GM21717 (cell line): ENCODE results near the gene NPR3.
"Not testable (repeated sequence)": the region's sequence is repeated elsewhere in the genome, so short reads cannot be mapped to it uniquely, and the experiment has no call there.

Source experiments
- ATAC-seq: cut with Tn5 transposase; IDR thresholded peaks from one replicate; pipeline ENCODE4 v1.9.1; 2021; ENCODE audit warnings: mild to moderate bottlenecking, moderate library complexity; ENCODE audit not compliant: unreplicated experiment

NPR3 gene

DNA sequence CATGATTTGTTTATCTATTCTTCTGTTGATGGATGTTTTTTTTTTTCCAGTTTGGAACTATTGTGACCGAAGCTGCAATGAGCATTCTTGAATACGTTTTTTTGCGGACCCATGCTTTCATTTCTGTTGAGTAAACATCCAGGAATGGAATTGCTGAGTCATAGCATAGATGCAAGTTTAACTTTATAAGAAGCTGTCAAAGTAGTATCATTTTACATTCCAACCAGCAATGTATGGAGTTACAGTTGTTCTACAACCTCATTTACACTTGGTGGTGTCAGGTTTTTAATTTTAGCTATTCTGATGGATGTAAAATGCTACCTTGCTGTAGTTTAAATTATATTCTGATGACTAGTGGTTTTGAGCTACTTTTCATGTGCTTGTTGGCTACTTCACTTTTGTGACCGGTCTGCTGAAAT, 49.0 kb downstream of the NPR3 start:
- no peak for ATAC-seq

DNA sequence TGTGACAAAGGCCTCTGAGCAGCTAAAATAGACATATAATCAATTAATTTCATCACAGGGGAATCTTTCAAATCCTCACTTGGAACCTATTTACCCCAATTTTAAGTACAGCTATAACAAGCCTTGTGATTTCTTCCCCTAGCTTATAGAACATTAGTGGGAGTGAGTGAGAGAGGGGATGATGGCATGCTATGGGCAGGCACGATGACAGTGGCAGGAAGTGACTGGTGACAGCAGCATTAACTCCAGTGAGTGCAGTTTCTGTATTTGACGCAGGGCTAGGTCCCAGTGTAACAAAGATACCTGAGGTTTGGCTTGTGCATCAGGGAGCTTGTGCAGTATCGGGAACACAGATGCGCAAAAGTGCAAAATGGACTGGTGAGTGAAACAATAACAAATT, 54.1 kb downstream of the NPR3 start:
- ATAC-seq = no peak

DNA sequence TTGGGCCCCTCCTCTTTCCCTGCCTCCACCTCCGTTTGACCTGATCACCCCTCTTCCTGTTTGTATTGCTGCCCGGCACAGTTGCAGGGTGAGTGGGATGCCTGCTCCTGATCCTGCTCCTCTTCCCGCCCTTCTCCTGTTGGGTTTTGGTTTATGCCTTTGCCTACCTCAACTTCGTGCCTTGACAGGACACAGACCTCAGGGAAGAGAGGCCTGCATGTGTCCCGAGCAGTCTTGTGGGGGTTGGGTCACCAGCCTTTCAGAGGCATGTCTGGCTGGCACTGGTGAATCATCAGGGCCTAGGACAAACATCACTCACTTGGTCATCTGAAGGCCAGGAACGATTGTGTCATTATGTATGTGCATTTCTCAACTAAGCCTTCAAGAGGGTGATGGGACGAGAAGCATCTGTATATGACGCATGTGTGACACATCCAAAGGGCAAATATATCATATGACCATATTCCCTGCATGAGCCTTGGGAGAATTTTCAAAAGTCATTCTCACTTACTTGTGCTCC, 56.9 kb downstream of the NPR3 start:
- ATAC-seq = no peak

DNA sequence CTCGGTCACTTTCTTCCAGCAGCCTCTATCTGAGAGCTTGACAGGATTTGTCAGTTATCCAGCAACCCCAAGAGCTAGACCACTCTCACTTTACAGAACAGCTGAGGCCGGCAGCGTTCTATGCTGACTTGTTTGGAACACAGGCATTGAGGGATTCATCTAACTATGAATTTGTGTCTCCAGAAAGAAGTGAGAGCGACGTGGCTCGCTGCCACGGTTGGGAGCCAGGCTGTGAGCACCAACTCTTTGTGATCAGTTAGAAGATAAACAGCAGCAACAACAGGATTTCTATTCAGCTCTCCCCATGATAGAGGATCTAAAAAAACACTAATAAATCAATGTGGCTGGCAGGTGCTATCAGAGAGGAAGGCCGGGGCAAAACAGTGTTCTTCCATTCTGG, 58.6 kb downstream of the NPR3 start:
- ATAC-seq = no peak

DNA sequence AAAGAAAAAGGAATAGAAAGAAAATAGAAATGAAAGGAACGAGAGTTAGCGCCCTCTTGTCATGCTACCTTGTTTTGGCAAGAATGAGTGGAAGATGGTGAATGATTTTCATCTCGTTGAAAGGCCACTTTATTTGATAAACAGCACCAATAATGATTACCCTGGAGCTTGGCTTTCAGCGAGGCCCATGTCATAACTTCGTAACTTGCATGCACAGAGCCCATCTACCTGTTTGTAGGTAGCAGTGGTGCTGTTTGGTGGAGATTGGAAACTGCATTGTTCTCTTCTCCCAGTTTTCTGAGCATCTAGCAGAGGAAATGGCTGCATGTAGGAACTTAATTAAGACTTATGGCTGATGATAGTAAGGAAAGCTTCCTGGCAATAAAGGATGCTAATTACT, 59.3 kb downstream of the NPR3 start:
- no peak for ATAC-seq

DNA sequence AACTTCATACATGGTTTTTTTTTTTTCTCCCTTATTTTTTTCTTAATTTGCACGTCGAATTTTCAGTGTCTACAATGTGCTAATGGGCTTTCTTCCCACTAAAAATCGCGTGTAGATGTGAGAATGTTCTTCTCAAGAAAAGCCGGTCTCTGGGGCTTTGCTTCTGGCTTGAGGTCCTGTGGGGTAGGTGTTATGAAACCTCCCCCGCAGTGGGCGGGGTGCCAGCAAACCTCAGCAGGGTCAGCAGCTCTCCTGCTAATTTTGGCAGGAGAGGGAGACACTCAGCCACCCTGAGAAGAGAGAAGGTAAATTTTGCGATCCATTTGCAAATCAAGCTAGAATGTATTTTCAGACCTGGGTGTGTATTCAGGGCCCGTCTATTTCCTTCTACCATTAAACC, 59.9 kb downstream of the NPR3 start:
- no peak for ATAC-seq

DNA sequence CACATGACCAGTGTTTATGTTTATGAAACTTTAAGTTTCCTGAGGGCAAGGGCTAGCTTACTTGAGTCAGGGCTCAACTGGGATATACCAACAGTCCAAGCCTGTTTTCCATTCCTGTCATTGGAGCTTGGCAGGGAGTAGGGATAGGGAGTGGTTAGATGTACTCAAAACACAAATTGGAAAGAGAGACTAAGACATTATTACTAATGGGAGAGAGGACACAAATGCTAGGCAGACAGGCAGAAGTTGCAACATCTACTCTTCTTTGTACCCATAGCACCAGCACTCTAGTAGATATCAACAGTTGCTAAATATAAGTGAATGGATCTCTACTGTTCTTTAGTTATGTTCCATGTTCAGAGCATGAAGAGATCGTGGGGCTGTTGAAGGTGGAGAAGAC, 62.8 kb downstream of the NPR3 start:
- ATAC-seq = no peak

DNA sequence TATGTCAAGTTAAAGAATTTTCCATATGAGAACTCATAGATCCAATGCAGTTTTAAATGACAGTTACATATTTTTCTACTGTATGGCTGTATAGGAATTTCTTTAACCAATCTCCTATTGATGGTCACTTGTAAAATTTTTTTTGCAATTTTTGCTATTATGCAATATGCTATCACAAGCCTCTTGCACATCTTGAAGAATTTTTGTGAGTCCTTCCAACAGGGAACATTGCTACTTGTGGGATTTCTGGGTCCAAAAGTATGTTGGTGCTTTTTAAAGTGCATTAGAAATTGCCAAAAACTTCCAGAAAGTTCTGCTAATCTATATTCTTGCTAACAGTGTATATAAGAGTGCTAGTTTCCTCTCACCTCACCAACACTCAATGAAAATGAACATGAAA, 65.1 kb downstream of the NPR3 start:
- no peak for ATAC-seq

DNA sequence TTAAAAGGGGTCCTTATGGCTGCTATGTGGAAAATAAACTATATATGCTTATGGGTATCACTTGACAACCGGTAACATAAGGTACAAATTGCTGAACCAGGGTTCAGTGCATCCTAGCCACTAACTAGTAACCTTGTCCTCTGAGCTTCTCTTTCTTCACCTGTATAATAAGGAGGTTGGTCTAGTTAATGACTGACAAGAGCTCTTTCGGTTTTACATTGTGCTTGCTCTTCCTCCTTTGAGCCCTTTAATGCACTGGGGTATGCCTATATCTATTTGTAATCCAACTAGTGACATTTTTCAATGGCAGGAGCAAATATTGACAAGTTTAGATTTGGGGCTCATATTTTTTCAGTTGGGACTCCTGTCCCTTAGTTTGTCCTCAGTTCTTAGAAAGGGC, 66.1 kb downstream of the NPR3 start:
- no peak for ATAC-seq

DNA sequence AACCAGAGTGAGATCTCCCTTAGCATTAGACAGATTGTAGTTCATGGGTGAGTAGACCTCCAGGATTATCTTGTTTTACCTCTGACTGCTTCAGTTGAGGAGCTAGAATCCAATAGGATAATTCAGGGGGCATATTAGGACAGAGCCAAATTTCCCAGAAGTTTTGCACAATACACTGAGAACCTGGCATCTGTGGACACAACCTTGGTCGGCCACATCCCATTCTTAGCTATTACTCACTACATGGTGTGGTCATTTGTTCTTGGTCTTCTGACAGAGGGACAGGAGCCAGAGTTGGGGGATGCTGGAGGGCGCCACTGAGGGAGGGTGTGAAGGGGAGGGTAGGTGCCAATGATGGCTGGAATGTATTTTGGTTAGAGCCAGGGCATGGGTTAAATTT, 66.6 kb downstream of the NPR3 start:
- no peak for ATAC-seq

DNA sequence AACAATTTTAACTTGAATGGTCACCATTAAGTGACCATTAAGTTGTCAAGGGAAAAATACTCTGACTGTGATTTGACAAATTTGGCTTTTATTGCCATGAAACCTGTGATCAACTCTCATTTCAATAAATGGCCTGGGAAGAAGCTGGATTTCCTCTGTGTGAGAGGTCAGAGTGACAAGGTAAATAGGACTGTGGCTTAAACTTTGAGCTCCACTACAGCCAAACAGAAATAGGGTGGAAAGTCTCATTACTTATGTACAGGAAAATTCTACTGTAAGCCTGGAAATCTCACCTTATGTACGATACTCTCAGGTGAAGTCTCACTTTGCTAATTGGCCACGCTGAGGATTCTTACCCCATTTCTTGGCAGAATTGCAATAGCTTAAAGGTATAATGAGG, 67.3 kb downstream of the NPR3 start:
- no peak for ATAC-seq

DNA sequence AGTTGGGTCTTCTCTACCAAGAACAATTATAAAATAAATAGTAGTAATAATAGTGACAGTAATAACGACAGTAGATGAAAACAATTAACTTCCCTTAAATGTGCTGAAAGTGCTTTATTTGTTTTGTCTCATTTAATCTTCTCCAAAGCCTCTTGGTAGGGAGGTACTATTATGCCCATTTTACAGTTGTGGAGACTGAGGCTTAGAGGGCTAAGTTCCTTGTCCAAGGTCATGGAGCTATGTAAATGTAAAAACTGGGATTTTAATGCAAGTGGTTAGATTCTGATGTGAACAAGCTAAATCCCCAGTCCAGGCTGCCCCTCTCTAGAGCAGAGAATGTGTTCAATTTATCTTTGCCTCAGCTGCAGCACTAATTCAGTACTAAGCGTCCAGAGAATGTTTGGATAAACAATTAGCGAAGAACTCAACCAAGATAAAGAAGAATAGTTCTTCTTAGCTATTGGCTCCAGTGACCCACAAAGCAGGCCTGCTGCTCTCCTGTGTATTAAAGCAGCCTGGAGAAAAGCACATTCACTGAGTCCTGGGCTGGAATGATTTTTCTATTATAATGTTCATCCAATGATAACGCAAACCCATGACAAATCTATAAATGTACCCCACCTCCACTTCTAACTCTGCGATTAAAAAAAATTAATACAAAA, 68.8 kb downstream of the NPR3 start:
- ATAC-seq = no peak

DNA sequence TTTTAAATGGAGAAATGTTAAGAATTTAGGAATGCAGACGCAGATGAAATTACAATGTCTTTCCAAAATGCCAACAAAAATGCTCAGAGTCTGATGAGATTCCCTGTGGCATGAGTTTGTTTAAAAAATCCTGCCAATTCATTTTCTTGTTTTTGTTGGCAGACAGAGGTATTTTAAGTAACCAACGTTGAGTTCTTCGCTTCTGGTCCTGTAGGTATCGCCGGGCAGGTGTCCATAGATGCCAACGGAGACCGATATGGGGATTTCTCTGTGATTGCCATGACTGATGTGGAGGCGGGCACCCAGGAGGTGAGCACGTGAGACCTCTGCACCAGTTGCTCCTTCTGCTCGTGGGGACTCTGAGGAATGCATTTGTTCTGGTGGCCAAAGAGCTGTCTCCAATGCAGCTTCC, 69.4 kb downstream of the NPR3 start:
- ATAC-seq = no peak

DNA sequence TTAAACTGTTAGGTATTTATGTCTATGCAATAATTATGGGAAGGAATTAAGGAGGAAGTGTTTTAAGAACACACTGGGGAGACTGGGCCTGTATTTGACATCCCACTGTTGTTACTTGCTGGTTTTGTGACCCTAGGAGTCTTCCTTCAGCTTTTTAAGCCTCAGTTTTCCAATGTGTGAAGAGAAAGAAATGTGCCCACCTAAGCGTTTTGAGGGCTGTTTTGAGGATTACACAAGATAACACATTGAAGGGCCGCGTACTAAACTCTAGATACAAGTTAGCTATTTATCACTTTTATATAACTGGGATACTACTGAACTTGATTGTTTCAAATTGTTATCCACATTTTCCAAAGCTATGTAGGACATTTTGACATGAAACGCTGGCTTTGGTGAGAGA, 72.5 kb downstream of the NPR3 start:
- no peak for ATAC-seq

DNA sequence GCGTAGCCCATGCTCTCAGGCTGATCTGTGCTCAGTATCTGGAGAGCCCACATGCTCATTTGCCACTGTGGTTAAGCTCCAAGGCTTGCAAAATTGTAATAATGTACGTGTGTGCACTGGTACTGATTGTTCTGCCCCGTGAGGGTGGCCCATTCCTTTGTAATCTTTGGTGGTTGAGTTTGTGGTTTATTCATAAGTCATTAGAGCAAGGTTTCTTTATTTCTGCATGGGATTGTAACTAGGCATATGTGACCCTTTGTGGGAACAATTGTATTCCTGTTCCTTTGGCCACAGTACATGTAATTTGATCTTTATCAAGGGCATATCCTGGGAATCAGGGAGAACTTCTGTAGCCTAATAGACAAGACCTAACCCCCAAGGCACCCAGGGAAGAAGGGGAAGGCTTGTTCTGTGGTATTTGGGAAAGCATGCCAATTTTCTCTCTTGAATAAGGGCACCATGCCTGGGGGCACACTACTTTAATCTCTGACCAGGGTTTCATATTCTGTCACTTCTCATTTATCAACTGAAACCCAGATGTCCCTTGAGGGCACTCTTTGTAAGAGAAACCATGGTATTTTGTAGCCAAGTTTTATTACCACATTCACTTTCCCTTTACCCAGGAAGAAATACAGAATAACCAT, 74.6 kb downstream of the NPR3 start:
- no peak for ATAC-seq

DNA sequence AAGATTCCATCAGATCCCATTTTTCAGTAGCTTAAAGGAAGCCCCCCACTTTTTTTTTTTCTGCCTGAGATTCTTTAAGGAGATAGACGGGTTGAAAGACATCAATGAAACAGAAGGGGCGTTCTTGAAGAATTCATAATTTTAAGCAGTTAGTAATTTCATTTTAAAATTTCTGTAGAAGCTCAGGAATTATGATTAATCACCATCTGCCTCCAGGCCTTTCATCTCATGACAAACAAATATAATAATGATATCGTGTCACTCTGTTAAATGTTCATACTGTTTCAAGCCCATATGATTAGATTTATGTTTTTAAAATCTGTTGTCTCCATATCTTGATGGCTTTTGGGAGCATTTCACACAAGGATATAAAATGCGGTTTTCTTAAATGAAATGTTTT, 75.2 kb downstream of the NPR3 start:
- no peak for ATAC-seq

DNA sequence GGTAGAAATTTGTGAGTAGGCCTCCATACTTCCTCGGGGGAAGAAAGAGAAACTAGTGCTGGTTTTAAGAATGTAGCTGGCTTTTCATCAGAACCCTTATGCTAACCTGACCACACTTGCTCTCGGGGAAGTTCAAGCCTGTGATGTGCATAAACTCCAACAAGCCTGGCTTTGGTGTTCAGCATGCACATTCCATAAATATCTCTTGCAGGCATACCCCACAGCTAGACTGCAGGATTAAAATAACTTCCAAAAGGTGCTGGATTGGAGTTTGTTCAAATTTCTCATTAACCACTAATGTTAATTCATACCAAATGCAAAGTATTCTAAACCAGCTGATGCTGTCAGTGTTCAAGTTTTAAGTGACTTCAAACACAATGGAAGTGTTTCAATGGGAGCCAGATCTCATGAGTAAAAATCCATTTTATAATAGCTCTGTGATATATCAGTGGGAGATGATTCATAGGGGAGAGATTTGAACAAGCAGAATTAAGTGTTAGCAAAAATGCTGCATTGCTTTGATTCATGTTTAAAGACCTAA, 79.4 kb downstream of the NPR3 start:
- ATAC-seq = no peak

DNA sequence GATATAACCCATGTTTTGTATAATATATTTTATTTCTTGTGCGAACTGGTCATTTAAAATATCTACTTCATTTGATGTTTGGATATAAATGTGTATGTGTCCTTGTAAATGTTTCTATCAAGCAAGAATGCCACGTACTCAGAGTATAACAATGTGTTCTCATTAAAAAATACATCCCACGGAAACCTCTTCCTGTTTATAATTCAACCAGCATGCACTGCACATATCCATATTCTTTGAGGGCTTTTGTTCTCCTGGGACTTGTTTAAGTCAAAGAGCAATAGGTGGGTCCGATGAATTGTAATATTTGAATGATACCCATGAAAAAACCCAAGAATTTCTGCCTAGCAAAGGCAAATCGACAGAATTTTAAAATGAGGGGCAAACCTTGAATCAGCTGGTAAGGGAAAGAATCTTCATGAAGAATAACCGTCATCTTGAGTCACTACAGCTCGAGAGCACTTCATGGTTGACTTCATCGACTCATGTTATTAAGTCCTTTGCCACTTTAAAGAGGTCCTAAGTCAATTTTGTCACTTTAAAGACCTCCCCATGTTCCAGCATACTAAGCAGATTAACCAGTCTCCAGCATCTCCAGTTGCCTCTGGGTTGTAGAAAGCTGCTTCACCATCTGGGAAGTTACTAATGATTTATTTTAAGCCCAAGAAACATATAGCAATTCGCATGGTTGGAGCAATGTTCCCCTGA, 80.6 kb downstream of the NPR3 start:
- ATAC-seq = no peak

DNA sequence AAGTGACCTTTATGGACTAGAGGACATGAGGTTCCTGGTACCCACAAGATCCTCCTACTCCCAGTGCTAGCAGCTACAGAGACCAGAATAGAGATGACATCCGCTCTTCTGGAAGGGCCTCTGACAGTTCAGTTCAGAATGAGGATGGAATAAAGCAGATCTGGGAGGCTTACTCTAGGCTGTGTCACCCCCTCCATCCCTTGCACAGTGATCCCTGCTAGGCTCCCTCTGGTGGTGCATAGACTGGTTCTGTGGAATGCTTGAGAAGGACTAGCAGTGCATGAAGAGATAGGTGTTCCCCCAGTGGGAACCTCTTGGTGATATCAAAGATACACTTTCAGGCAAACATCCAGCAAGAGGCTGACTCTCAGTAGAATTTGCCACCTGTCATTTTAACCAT, 83.0 kb downstream of the NPR3 start:
- no peak for ATAC-seq

DNA sequence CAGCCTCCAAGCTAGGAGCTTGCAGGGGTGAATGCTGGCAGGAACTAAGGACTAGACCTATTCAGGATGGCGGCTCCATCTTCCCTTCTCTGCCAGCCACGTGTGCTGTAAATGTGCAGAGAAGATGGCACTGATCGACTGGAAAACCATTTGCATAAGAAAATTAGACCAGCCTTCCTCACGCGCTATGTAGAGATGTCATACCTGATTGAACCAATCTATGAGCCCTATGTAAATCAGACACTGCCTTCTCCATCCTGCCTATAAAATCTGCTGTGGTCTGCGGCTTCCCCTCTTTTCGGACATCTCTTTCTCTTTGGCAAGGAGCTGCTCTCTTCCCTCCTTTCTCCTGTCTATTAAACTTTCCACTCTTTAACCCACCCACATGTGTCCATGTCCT, 91.6 kb downstream of the NPR3 start:
- no peak for ATAC-seq

DNA sequence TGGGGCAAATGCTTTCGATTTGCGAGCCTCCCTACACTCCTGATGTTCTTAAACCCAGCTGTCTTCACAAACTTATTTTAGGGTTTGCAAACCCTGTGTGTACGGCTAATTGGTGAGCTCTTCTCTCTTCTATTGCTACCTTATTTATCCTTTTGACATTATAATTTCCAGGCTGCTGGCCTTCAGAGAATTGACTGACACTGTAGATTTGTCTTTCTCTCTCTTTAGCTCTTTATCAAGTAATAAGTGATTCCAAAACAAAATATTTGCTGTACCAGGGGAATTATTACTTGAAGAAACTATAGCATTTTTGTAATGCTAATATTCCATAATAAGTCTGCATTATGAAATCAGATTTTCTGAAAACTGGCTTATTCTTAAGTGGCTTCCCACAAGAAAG, 92.5 kb downstream of the NPR3 start:
- no peak for ATAC-seq

DNA sequence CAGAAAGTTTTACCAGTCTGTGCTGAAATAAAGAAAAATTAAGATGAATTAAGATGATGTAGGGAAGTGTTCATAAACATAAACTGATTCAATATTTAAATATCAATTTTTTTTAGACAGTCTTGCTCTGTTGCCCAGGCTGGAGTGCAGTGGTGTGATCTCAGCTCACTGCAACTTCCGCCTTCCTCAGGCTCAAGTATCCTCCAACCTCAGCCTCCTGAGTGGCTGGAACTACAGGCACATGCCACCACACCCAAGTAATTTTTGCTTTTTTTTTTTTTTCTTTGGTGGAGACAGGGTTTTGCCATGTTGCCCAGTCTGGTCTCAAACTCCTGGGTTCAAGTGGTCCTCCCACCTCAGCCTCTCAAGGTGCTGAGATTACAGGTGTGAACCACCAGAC, 94.3 kb downstream of the NPR3 start:
- not testable (repeated sequence) for ATAC-seq
